Measurements from ENCODE around the gene CBLIF. TPM values are rescaled to one million over a fixed set of nuclear protein-coding genes. Genes with fewer than 3 reads are reported as not detected.
"Not testable (repeated sequence)": the region's sequence is repeated elsewhere in the genome, so short reads cannot be mapped to it uniquely, and the experiment has no call there.

CBLIF gene
- total RNA-seq, 1 donor from 2014 or later = 17.9 TPM

GRCh38 chr11:59787255-59787588 lies 58.1 kb downstream of the CBLIF start:
- peak overlapping the region; percentile 90 for H3K27ac Mint-ChIP-seq
- peaks cover 6% of the 10 kb centered on the region for H3K9me3 Mint-ChIP-seq (ENCODE audit: low read depth)
- no peak for TF ChIP-seq CTCF (IDR thresholded peaks at IDR 0.05; ENCODE audit: unreplicated experiment)
- DNase-seq (ENCODE audit: low spot score, unreplicated experiment) = no peak
- H3K36me3 Mint-ChIP-seq (ENCODE audit: insufficient read depth) = peaks cover 37% of the 10 kb centered on the region
- H3K4me1 Mint-ChIP-seq (ENCODE audit: low read depth) = peaks cover 12% of the 10 kb centered on the region
- no peak overlapping the region for H3K4me3 Mint-ChIP-seq (ENCODE audit: low read depth)
- H3K27me3 Mint-ChIP-seq = no peaks in the 10 kb centered on the region

GRCh38 chr11:59785818-59786217 lies 59.5 kb downstream of the CBLIF start:
- Mint-ChIP-seq H3K36me3 (ENCODE audit: insufficient read depth) (peaks cover 40% of the 10 kb centered on the region), H3K27me3 (no peaks in the 10 kb centered on the region), H3K4me1 (ENCODE audit: low read depth) (peaks cover 12% of the 10 kb centered on the region), H3K27ac (peak overlapping the region; percentile 22), H3K9me3 (ENCODE audit: low read depth) (peaks cover 6% of the 10 kb centered on the region), H3K4me3 (ENCODE audit: low read depth) (no peak overlapping the region)
- no peak for TF ChIP-seq CTCF (IDR thresholded peaks at IDR 0.05; ENCODE audit: unreplicated experiment)
- DNase-seq (ENCODE audit: low spot score, unreplicated experiment) = no peak

GRCh38 chr11:59784441-59784840 lies 60.9 kb downstream of the CBLIF start:
- H3K36me3 Mint-ChIP-seq (ENCODE audit: insufficient read depth) = peaks cover 45% of the 10 kb centered on the region
- not testable (repeated sequence) for H3K4me3 Mint-ChIP-seq (ENCODE audit: low read depth); DNase-seq (ENCODE audit: low spot score, unreplicated experiment); H3K9me3 Mint-ChIP-seq (ENCODE audit: low read depth); H3K27me3 Mint-ChIP-seq
- peaks cover 12% of the 10 kb centered on the region for H3K4me1 Mint-ChIP-seq (ENCODE audit: low read depth)
- H3K27ac Mint-ChIP-seq = peak overlapping the region; percentile 74

- H3K27ac Mint-ChIP-seq = no peak overlapping the region
- H3K27me3 Mint-ChIP-seq = no peaks in the 10 kb centered on the region
- no peak for DNase-seq (ENCODE audit: low spot score, unreplicated experiment)
- peaks cover 6% of the 10 kb centered on the region for H3K9me3 Mint-ChIP-seq (ENCODE audit: low read depth)
- TF ChIP-seq CTCF (IDR thresholded peaks at IDR 0.05; ENCODE audit: unreplicated experiment) = no peak
- peaks cover 38% of the 10 kb centered on the region for H3K36me3 Mint-ChIP-seq (ENCODE audit: insufficient read depth)
- H3K4me3 Mint-ChIP-seq (ENCODE audit: low read depth) = no peak overlapping the region
- peaks cover 12% of the 10 kb centered on the region for H3K4me1 Mint-ChIP-seq (ENCODE audit: low read depth)
Measured at GRCh38 chr11:59783632-59784090, 61.6 kb downstream of the CBLIF start.

GRCh38 chr11:59782080-59782479 lies 63.2 kb downstream of the CBLIF start:
- TF ChIP-seq CTCF (IDR thresholded peaks at IDR 0.05; ENCODE audit: unreplicated experiment) = no peak

GRCh38 chr11:59779487-59779886 lies 65.8 kb downstream of the CBLIF start:
- no peak for TF ChIP-seq CTCF (IDR thresholded peaks at IDR 0.05; ENCODE audit: unreplicated experiment)
- Mint-ChIP-seq H3K27me3 (no peaks in the 10 kb centered on the region), H3K4me3 (ENCODE audit: low read depth) (no peak overlapping the region), H3K9me3 (ENCODE audit: low read depth) (peaks cover 5% of the 10 kb centered on the region), H3K4me1 (ENCODE audit: low read depth) (peaks cover 22% of the 10 kb centered on the region), H3K27ac (no peak overlapping the region), H3K36me3 (ENCODE audit: insufficient read depth) (peaks cover 41% of the 10 kb centered on the region)
- DNase-seq (ENCODE audit: low spot score, unreplicated experiment) = no peak

More at GRCh38 chr11:59782080-59782479, 63.2 kb downstream of the CBLIF start:
- H3K9me3 Mint-ChIP-seq (ENCODE audit: low read depth) = peaks cover 6% of the 10 kb centered on the region
- H3K27me3 Mint-ChIP-seq = no peaks in the 10 kb centered on the region
- peaks cover 17% of the 10 kb centered on the region for H3K4me1 Mint-ChIP-seq (ENCODE audit: low read depth)
- H3K36me3 Mint-ChIP-seq (ENCODE audit: insufficient read depth) = peaks cover 34% of the 10 kb centered on the region
- no peak overlapping the region for H3K4me3 Mint-ChIP-seq (ENCODE audit: low read depth)
- H3K27ac Mint-ChIP-seq = peak overlapping the region; percentile 59
- no peak for DNase-seq (ENCODE audit: low spot score, unreplicated experiment)
